ENCODE results near the gene PAX6.
"Not testable (repeated sequence)": the region's sequence is repeated elsewhere in the genome, so short reads cannot be mapped to it uniquely, and the experiment has no call there.

Gene PAX6

DNA sequence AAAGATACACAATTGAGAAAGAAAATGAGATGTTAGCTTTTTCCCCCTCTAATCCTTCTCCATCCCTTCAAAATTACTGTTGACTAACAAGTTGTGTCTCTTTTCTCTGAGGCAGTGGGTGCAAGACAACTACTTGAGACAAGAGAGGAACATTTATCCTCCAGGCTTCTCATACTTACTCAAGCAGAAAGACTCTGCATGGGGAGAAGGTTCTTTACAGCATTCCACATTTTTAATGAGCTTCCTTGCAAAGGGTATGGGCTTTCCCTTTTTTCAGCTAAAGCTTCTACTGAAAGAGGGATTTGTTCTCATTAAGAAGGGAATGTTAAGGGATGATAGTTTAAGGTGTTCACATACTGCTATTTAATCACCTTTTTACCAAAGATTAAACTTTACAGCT lies 47.8 kb downstream of the PAX6 start:
- no peak for DNase-seq

DNA sequence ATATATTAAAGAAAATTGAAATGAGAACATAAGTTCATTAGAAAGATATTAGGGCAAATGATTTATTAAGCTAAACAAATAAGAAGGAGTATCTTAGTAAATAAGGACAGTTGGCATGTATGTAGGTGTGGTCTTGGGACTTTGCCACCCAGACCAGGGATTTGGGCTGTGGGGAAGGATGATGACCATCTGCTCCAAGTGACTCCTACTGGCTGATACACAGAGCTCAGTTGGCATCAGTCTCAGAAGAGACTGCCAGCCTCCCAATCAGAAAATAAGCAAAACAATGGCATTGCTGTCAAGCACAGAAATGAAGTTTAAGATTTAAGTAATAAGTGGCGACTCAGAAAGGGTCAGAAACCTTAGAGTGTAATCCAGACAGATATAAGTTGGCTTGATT lies 49.5 kb downstream of the PAX6 start:
- DNase-seq: no peak

DNA sequence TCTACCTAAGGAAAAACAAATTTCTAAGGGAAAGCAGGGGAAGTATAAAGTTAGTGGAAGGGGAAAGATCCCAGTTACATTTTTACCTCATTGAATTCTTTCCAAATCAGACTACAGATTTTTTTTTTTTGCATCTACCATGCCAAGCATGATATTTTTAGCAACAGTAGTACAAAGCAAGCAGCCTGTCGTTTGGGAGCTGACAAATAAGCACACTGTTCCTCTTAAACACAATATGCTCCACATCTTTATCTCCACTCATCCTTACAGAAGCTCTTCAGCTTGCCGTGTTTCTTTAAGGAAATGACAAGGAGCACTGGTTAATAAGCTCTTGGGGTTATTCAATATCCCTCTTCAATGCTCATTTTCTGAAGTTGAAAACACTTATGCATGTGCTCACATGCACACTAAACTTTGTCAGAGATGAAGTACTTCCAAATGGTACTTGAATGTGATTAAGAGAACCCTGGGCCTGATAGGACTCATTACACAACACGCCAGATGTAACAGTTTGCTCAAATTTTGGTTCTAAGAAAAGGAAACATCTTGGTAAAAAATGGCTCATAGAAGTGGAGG lies 53.8 kb downstream of the PAX6 start:
- DNase-seq: no peak

DNA sequence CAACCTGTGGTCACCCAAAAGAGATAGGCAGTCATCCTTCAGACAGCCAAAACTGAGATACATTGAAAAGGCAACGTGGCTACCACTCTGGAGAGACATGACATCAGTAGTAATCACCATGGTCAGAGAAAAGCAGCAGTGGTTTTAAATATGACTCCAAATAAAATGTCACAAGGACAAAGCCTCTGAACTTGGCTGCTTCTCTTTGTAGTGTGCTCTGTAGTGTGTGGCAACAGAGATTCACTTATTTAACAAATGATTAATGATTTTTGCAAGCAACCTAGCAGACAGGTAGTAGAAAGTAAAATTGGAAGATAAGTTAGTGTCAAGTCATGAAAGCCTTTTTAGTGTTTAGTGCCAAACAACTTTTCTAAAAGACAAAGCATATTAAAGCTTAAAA lies 63.5 kb downstream of the PAX6 start:
- no peak for DNase-seq

DNA sequence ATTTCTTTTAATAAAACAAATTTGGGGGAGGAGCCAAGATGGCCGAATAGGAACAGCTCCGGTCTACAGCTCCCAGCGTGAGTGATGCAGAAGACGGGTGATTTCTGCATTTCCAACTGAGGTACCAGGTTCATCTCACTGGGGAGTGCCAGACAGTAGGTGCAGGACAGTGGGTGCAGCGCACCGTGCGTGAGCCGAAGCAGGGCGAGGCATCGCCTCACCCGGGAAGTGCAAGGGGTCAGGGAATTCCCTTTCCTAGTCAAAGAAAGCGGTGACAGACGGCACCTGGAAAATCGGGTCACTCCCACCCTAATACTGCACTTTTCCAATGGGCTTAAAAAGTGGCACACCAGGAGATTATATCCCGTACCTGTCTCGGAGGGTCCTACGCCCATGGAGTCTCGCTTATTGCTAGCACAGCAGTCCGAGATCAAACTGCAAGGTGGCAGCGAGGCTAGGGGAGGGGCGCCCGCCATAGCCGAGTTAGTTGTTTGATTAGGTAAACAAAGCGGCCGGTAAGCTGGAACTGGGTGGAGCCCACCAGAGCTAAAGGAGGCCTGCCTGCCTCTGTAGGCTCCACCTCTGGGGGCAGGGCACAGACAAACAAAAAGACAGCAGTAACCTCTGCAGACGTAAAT lies 70.3 kb downstream of the PAX6 start:
- not testable (repeated sequence) for DNase-seq

DNA sequence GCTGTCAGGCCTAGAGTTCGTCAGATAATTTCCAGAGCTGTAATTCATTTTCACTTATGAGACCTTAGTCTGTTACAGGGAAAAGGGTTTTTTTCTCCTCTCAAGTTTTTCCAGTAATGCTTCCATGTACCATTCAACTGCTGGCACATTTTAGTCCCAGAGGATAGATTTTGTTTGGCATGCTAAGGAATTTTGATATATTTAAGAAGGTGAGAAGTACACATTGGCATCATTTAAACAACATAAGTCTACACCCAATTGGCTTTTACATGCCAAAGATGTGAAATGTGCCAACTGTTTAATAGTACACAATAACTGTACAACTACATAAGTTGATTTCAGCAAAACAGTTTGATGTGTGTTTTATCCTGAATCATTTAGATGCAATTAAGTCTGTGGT lies 71.0 kb downstream of the PAX6 start:
- DNase-seq: no peak

All from NCI-H748 treated with DMSO at 0.1 percent for 48 hours (cell line).